ENCODE results near the gene TEKTIP1.
"Not testable (repeated sequence)": the region's sequence is repeated elsewhere in the genome, so short reads cannot be mapped to it uniquely, and the experiment has no call there.

The TEKTIP1 gene

DNA sequence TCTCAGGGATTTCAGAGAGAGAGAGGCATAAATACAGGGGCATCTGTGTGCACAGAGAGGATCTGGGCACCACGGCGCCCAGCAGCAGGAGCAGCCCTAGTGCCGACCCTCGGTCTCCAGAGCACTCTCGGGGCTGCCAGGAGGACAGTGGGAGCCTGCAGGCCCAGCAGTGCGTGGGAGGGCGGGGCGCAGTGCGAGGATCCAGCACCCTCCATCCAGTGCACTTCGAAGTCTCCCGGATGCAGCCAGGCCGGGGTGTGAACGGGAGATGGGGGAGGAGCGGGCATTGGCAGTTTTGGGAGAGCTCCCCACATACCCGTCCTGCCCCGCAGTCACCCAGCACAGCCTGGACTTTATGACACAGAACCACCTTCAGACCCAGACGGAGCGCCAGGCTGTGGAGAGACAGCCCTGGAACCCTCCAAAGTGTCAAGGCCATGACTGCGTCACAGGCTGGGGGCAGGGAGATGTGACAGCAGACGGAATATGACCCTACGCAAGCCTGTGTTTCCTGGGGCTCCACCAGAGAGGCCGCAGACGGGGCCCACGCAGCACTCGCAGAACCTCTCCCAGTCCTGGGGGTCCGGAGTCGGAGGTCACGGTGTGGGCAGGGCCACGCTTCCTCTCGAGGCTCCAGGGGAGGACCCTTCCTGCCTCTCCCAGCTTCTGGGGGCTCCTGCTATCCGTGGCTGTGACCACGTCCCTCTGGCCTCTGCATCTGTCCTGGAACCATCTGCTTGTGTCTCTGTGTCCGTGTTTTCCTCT is 14.7 kb upstream of the TEKTIP1 start:
- Histone ChIP-seq H3K36me3 (ENCODE audit: control insufficient read depth in 2 of 2, insufficient read depth in 2 of 2, low read length in 2 of 2) (peaks cover 46 to 47% of the 10 kb centered on the region in 2 donors), H3K9me3 (ENCODE audit: control insufficient read depth in 2 of 2, low read length in 2 of 2) (no peaks in the 10 kb centered on the region)

DNA sequence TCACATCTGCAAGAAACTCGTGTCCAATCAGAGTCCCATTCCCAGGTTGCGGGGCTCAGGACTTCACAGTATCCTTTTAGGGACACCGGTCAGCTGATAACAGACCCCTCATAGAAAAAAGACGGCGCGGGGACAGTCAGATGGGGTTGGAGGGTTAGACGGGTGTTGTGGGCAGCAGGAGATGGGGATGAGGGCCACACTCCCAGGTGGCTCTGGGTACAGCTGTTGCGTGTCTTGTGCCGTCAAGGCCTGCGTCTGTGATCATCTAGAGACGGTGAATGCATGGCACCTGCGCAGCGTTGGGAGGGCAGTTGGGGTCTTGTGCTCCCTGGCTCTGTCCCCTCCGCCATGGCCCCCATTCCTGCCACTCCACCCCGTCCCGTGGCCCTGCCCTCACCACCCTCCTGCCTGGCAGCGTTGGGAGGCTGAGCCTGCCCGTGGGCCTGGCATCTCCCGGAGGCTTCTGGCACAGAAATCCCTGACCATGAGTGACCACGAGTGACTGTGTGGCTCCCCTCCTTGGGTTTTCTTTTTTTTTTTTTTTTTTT is 14.0 kb upstream of the TEKTIP1 start:
- H3K36me3 ChIP-seq (ENCODE audit: control insufficient read depth in 2 of 2, insufficient read depth in 2 of 2, low read length in 2 of 2): peaks cover 43% of the 10 kb centered on the region in 2 donors
- H3K4me1 ChIP-seq (ENCODE audit: control insufficient read depth in 2 of 2, insufficient read depth in 2 of 2, low read length in 2 of 2): no peaks in the 10 kb centered on the region
- H3K27me3 ChIP-seq (ENCODE audit: control insufficient read depth in 2 of 2, insufficient read depth in 2 of 2, low read length in 2 of 2): no peaks in the 10 kb centered on the region
- H3K27ac ChIP-seq (ENCODE audit: low read depth in 2 of 2, low read length in 2 of 2): no peak overlapping the region
- no peaks in the 10 kb centered on the region for H3K9me3 ChIP-seq (ENCODE audit: control insufficient read depth in 2 of 2, low read length in 2 of 2)
- no peak overlapping the region for H3K4me3 ChIP-seq (ENCODE audit: low read length in 2 of 2)
- no peak overlapping the region for H3K9ac ChIP-seq (ENCODE audit: low read depth in 1 of 2, low read length in 2 of 2)

More for the DNA sequence above, 14.7 kb upstream of the TEKTIP1 start:
- Histone ChIP-seq H3K9ac (ENCODE audit: low read depth in 1 of 2, low read length in 2 of 2) (no peak overlapping the region), H3K4me3 (ENCODE audit: low read length in 2 of 2) (no peak overlapping the region), H3K27me3 (ENCODE audit: control insufficient read depth in 2 of 2, insufficient read depth in 2 of 2, low read length in 2 of 2) (no peaks in the 10 kb centered on the region), H3K27ac (ENCODE audit: low read depth in 2 of 2, low read length in 2 of 2) (no peak overlapping the region), H3K4me1 (ENCODE audit: control insufficient read depth in 2 of 2, insufficient read depth in 2 of 2, low read length in 2 of 2) (no peaks in the 10 kb centered on the region)

DNA sequence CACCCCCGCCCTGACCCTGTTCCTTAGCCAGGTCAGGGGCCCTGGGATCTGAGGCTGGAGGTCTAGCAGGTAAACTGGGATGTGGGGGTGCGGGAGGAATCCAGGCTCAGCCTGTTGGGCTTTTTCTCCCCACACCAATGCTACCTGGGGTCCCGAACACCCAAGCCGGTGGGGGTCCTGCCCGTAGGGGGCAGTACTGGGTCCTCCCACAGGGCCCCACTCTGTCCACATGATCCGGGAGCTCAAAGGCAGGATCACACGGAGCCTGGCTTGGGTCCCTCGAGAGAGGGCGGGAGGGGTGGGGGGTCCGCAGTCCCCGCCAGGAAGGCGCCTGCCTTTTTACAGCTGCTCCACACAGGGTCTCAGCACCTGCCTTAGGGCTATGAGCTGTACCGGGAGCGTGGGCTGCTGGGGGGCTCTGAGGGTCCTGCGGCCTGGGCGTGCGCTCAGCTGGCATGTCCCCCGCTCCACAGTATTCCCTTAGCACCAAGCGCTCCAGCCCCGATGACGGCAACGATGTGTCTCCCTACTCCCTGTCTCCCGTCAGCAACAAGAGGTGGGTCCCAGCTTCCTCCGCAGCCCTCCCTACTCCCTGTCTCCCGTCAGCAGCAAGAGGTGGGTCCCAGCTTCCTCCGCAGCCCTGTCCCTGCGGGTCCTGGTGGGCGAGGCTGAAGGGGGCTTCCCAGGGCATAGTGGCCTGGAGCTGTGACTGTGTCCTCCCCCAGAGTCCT is 12.3 kb upstream of the TEKTIP1 start:
- no peaks in the 10 kb centered on the region for H3K27me3 ChIP-seq (ENCODE audit: control insufficient read depth in 2 of 2, insufficient read depth in 2 of 2, low read length in 2 of 2)
- no peak overlapping the region for H3K4me3 ChIP-seq (ENCODE audit: low read length in 2 of 2)
- no peak overlapping the region for H3K27ac ChIP-seq (ENCODE audit: low read depth in 2 of 2, low read length in 2 of 2)
- peaks cover 38 to 51% of the 10 kb centered on the region in 2 donors for H3K36me3 ChIP-seq (ENCODE audit: control insufficient read depth in 2 of 2, insufficient read depth in 2 of 2, low read length in 2 of 2)
- no peak overlapping the region for H3K9ac ChIP-seq (ENCODE audit: low read depth in 1 of 2, low read length in 2 of 2)
- no peaks in the 10 kb centered on the region for H3K9me3 ChIP-seq (ENCODE audit: control insufficient read depth in 2 of 2, low read length in 2 of 2)
- no peaks in the 10 kb centered on the region for H3K4me1 ChIP-seq (ENCODE audit: control insufficient read depth in 2 of 2, insufficient read depth in 2 of 2, low read length in 2 of 2)

DNA sequence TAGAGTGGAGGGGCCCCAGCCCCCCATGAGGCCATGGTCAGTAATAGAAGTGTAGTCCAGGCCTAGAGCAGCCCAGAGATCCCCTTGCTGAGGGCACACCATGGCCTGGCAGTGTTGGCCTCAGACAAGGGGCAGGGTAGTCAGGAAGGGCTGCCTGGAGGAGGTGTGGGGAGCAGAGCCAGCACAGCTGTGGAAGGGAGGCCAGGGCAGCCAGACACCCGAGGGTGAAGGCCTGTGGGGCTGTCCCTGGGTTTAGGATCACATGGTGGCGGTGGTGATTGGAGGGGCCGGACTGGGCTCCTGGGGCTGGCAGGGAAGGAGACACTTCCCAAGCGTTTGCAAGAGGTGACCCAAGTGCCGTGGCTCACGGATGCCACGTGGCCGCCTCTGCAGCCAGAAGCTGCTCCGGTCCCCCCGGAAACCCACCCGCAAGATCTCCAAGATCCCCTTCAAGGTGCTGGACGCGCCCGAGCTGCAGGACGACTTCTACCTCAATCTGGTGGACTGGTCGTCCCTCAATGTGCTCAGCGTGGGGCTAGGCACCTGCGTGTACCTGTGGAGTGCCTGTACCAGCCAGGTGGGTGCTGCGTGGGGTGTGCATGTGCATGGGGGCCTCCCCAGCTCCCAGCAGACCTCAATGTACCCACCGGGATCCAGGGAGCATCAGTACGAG is 11.6 kb upstream of the TEKTIP1 start:
- H3K27ac ChIP-seq (ENCODE audit: low read depth in 2 of 2, low read length in 2 of 2): no peak overlapping the region
- no peak overlapping the region for H3K4me3 ChIP-seq (ENCODE audit: low read length in 2 of 2)
- H3K27me3 ChIP-seq (ENCODE audit: control insufficient read depth in 2 of 2, insufficient read depth in 2 of 2, low read length in 2 of 2): no peaks in the 10 kb centered on the region
- peaks cover 38 to 56% of the 10 kb centered on the region in 2 donors for H3K36me3 ChIP-seq (ENCODE audit: control insufficient read depth in 2 of 2, insufficient read depth in 2 of 2, low read length in 2 of 2)
- no peaks in the 10 kb centered on the region for H3K9me3 ChIP-seq (ENCODE audit: control insufficient read depth in 2 of 2, low read length in 2 of 2)
- H3K4me1 ChIP-seq (ENCODE audit: control insufficient read depth in 2 of 2, insufficient read depth in 2 of 2, low read length in 2 of 2): no peaks in the 10 kb centered on the region
- H3K9ac ChIP-seq (ENCODE audit: low read depth in 1 of 2, low read length in 2 of 2): no peak overlapping the region

DNA sequence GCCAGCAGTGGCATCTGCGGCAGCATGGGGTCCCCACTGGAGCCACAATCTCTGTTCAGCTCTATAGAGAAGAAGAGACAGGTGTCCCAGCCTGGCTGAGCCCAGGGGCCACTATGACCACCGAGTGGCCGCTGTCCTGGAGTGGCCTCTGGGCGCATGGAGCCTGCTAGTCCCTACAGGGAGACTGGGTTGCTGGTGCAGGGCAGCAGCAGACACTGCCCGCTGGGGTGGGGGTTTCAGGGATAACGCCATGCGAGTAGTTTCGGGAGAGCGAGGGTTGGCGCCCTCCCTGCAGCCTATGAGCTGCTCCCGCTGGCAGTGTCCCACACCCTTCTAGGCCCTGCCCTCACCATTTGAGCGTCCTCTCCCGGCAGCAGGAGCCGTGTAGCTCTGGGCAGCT is 10.9 kb upstream of the TEKTIP1 start:
- no peak overlapping the region for H3K27ac ChIP-seq (ENCODE audit: low read depth in 2 of 2, low read length in 2 of 2)
- no peak overlapping the region for H3K9ac ChIP-seq (ENCODE audit: low read depth in 1 of 2, low read length in 2 of 2)
- no peaks in the 10 kb centered on the region for H3K4me1 ChIP-seq (ENCODE audit: control insufficient read depth in 2 of 2, insufficient read depth in 2 of 2, low read length in 2 of 2)
- no peaks in the 10 kb centered on the region for H3K9me3 ChIP-seq (ENCODE audit: control insufficient read depth in 2 of 2, low read length in 2 of 2)
- H3K4me3 ChIP-seq (ENCODE audit: low read length in 2 of 2): no peak overlapping the region
- no peaks in the 10 kb centered on the region for H3K27me3 ChIP-seq (ENCODE audit: control insufficient read depth in 2 of 2, insufficient read depth in 2 of 2, low read length in 2 of 2)
- peaks cover 45 to 60% of the 10 kb centered on the region in 2 donors for H3K36me3 ChIP-seq (ENCODE audit: control insufficient read depth in 2 of 2, insufficient read depth in 2 of 2, low read length in 2 of 2)

DNA sequence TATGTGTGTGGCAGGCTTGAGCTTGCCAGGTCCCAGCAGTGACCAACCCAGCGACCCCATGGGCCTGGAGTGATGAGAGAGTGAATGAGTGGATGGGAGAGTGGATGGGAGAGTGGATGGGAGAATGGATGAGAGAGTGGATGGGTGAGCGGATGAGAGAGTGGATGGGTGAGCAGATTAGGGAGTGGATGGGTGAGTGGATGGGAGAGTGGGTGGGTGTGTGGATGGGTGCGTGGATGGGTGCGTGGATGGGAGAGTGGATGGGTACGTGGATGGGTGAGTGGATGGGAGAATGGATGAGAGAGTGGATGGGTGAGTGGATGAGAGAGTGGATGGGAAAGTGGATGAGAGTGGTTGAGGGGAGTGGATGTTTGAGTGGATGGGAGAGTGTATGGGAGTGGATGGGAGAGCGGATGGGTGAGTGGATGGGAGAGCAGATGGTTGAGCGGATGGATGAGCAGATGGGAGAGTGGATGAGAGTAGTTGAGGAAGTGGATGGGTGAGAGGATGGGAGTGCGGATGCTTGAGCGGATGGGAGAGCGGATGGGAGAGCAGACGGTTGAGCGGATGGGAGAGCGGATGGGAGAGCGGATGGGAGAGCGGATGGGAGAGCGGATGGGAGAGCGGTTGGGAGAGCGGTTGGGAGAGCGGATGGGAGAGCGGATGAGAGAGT is 10.3 kb upstream of the TEKTIP1 start:
- H3K9me3 ChIP-seq (ENCODE audit: control insufficient read depth in 2 of 2, low read length in 2 of 2): no peaks in the 10 kb centered on the region

DNA sequence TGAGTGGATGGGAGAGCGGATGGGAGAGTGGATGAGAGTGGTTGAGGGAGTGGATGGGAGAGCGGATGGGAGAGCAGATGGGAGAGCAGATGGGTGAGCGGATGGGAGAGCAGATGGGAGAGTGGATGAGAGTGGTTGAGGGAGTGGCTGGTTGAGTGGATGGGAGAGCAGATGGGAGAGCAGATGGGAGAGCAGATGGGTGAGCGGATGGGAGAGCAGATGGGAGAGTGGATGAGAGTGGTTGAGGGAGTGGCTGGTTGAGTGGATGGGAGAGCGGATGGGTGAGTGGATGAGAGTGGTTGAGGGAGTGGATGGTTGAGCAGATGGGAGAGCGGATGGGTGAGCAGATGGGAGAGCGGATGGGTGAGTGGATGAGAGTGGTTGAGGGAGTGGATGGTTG is 9.7 kb upstream of the TEKTIP1 start:
- not testable (repeated sequence) for H3K27me3 ChIP-seq (ENCODE audit: control insufficient read depth in 2 of 2, insufficient read depth in 2 of 2, low read length in 2 of 2); H3K9me3 ChIP-seq (ENCODE audit: control insufficient read depth in 2 of 2, low read length in 2 of 2); H3K4me3 ChIP-seq (ENCODE audit: low read length in 2 of 2); H3K27ac ChIP-seq (ENCODE audit: low read depth in 2 of 2, low read length in 2 of 2); H3K4me1 ChIP-seq (ENCODE audit: control insufficient read depth in 2 of 2, insufficient read depth in 2 of 2, low read length in 2 of 2); H3K9ac ChIP-seq (ENCODE audit: low read depth in 1 of 2, low read length in 2 of 2)
- peaks cover 44 to 57% of the 10 kb centered on the region in 2 donors for H3K36me3 ChIP-seq (ENCODE audit: control insufficient read depth in 2 of 2, insufficient read depth in 2 of 2, low read length in 2 of 2)

More for the DNA sequence above, 10.3 kb upstream of the TEKTIP1 start:
- no peaks in the 10 kb centered on the region for H3K4me1 ChIP-seq (ENCODE audit: control insufficient read depth in 2 of 2, insufficient read depth in 2 of 2, low read length in 2 of 2)
- H3K4me3 ChIP-seq (ENCODE audit: low read length in 2 of 2): no peak overlapping the region
- H3K9ac ChIP-seq (ENCODE audit: low read depth in 1 of 2, low read length in 2 of 2): no peak overlapping the region
- no peaks in the 10 kb centered on the region for H3K27me3 ChIP-seq (ENCODE audit: control insufficient read depth in 2 of 2, insufficient read depth in 2 of 2, low read length in 2 of 2)
- no peak overlapping the region for H3K27ac ChIP-seq (ENCODE audit: low read depth in 2 of 2, low read length in 2 of 2)
- H3K36me3 ChIP-seq (ENCODE audit: control insufficient read depth in 2 of 2, insufficient read depth in 2 of 2, low read length in 2 of 2): peaks cover 47 to 59% of the 10 kb centered on the region in 2 donors

DNA sequence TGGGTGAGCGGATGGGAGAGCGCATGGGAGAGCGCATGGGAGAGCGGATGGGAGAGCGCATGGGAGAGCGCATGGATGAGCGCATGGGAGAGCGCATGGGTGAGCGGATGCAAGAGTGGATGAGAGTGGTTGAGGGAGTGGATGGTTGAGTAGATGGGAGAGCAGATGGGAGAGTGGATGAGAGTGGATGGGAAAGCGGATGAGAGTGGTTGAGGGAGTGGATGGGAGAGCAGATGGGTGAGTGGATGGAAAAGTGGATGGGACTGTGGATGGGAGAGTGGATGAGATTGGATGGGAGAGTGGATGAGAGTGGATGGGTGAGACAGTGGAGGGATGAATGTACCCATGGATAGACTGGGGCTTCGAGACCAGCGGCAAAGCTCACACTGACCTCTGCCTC is 8.6 kb upstream of the TEKTIP1 start:
- Histone ChIP-seq H3K4me3 (ENCODE audit: low read length in 2 of 2) (no peak overlapping the region), H3K27me3 (ENCODE audit: control insufficient read depth in 2 of 2, insufficient read depth in 2 of 2, low read length in 2 of 2) (no peaks in the 10 kb centered on the region), H3K4me1 (ENCODE audit: control insufficient read depth in 2 of 2, insufficient read depth in 2 of 2, low read length in 2 of 2) (no peaks in the 10 kb centered on the region), H3K27ac (ENCODE audit: low read depth in 2 of 2, low read length in 2 of 2) (no peak overlapping the region), H3K9me3 (ENCODE audit: control insufficient read depth in 2 of 2, low read length in 2 of 2) (no peaks in the 10 kb centered on the region), H3K36me3 (ENCODE audit: control insufficient read depth in 2 of 2, insufficient read depth in 2 of 2, low read length in 2 of 2) (peaks cover 46 to 58% of the 10 kb centered on the region in 2 donors), H3K9ac (ENCODE audit: low read depth in 1 of 2, low read length in 2 of 2) (no peak overlapping the region)

DNA sequence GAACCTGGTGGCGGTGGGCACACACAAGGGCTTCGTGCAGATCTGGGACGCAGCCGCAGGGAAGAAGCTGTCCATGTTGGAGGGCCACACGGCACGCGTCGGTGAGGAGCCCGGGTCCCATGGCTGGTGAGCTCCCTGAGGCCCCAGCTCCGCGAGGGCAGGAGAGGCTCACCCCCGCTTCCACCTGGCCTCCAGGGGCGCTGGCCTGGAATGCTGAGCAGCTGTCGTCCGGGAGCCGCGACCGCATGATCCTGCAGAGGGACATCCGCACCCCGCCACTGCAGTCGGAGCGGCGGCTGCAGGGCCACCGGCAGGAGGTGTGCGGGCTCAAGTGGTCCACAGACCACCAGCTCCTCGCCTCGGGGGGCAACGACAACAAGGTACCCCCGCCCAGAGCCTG is 7.3 kb upstream of the TEKTIP1 start:
- Histone ChIP-seq H3K9ac (ENCODE audit: low read depth in 1 of 2, low read length in 2 of 2) (no peak overlapping the region), H3K36me3 (ENCODE audit: control insufficient read depth in 2 of 2, insufficient read depth in 2 of 2, low read length in 2 of 2) (peaks cover 47 to 57% of the 10 kb centered on the region in 2 donors), H3K9me3 (ENCODE audit: control insufficient read depth in 2 of 2, low read length in 2 of 2) (no peaks in the 10 kb centered on the region), H3K4me1 (ENCODE audit: control insufficient read depth in 2 of 2, insufficient read depth in 2 of 2, low read length in 2 of 2) (no peaks in the 10 kb centered on the region), H3K4me3 (ENCODE audit: low read length in 2 of 2) (no peak overlapping the region), H3K27me3 (ENCODE audit: control insufficient read depth in 2 of 2, insufficient read depth in 2 of 2, low read length in 2 of 2) (no peaks in the 10 kb centered on the region), H3K27ac (ENCODE audit: low read depth in 2 of 2, low read length in 2 of 2) (no peak overlapping the region)
